Duodenal mucosa (tissue), 2 donors: ENCODE measurements around the gene FGF7.
"Not testable (repeated sequence)": the region's sequence is repeated elsewhere in the genome, so short reads cannot be mapped to it uniquely, and the experiment has no call there.

ENCODE experiments used
- H3K27ac ChIP-seq: one replicate; pipeline ENCODE4 v1.7.0; 2013; ENCODE audit warnings: low read depth, low read length
- H3K27me3 ChIP-seq, 2 donors: one replicate each; pipeline ENCODE4 v1.7.0; 2013; ENCODE audit warnings: low read length in 2 of 2, control low read depth in 1 of 2; ENCODE audit not compliant: insufficient read depth in 2 of 2, control insufficient read depth in 1 of 2
- H3K36me3 ChIP-seq, 2 donors: one replicate each; pipeline ENCODE4 v1.7.0; 2013; ENCODE audit warnings: low read length in 2 of 2, control low read depth in 1 of 2; ENCODE audit not compliant: insufficient read depth in 2 of 2, control insufficient read depth in 1 of 2
- H3K4me1 ChIP-seq, 2 donors: one replicate each; pipeline ENCODE4 v1.7.0; 2013; ENCODE audit warnings: low read length in 2 of 2, control low read depth in 1 of 2; ENCODE audit not compliant: insufficient read depth in 2 of 2, control insufficient read depth in 1 of 2
- H3K4me3 ChIP-seq, 2 donors: one replicate each; pipeline ENCODE4 v1.7.0; 2013; ENCODE audit warnings: low read length in 2 of 2, low read depth in 1 of 2
- H3K9ac ChIP-seq, 2 donors: one replicate each; pipeline ENCODE4 v1.7.0; 2013; ENCODE audit warnings: low read length in 2 of 2, low read depth in 1 of 2
- H3K9me3 ChIP-seq, 2 donors: one replicate each; pipeline ENCODE4 v1.7.0; 2013; ENCODE audit warnings: low read length in 2 of 2, control low read depth in 1 of 2; ENCODE audit not compliant: control insufficient read depth in 1 of 2

The FGF7 gene

GRCh38 chr15:49490966-49491365, 67.9 kb downstream of the FGF7 start:
- H3K27me3 ChIP-seq = no peaks in the 10 kb centered on the region
- no peaks in the 10 kb centered on the region for H3K9me3 ChIP-seq
- no peak overlapping the region for H3K27ac ChIP-seq
- no peak overlapping the region for H3K4me3 ChIP-seq
- no peaks in the 10 kb centered on the region for H3K36me3 ChIP-seq
- no peaks in the 10 kb centered on the region for H3K4me1 ChIP-seq
- H3K9ac ChIP-seq = no peak overlapping the region

DNA sequence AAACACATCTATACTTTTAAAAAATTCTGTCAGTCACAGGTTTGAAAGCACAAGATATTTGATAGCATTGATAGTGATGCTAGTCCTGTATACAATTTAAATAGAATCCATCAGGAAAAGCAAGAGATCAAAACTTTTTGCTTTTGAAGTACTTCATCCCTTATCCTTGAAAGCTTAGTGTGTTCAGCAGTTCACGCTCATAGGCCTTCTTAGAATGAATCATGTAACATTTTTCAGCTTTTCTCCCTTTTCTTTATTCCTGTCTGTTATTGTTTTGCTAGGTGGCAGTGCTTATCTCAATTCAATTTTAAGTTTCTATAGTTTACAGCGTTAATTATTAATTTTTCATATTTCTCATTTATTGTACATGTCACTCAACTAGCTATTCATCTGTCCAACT, 69.1 kb downstream of the FGF7 start:
- no peak overlapping the region for H3K9ac ChIP-seq
- H3K4me1 ChIP-seq = no peaks in the 10 kb centered on the region
- no peaks in the 10 kb centered on the region for H3K36me3 ChIP-seq
- H3K27ac ChIP-seq = no peak overlapping the region
- H3K9me3 ChIP-seq = no peaks in the 10 kb centered on the region
- no peaks in the 10 kb centered on the region for H3K27me3 ChIP-seq
- no peak overlapping the region for H3K4me3 ChIP-seq

GRCh38 chr15:49492830-49493229, 69.8 kb downstream of the FGF7 start:
- H3K36me3 ChIP-seq = no peaks in the 10 kb centered on the region
- no peaks in the 10 kb centered on the region for H3K9me3 ChIP-seq
- no peak overlapping the region for H3K27ac ChIP-seq
- no peaks in the 10 kb centered on the region for H3K27me3 ChIP-seq
- H3K9ac ChIP-seq = no peak overlapping the region
- no peak overlapping the region for H3K4me3 ChIP-seq
- no peaks in the 10 kb centered on the region for H3K4me1 ChIP-seq

DNA sequence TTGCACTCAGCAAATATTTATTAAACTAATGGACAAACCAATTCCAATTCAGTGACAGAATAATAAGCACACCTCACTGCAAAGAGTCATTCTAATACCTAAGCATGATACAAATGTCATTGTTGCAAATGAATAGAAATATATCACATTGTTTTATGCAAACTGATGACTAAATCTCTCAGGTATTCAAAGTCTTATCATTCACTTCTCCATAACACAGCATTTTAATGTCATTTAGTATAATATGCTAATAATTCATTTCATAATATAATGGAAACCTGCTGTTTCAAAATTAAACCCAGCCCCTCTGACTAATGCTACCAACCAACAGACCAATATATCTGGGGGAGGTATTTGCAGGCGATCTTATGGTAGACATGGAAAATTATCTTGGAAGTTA, 71.8 kb downstream of the FGF7 start:
- Histone ChIP-seq H3K27me3 (no peaks in the 10 kb centered on the region), H3K9ac (no peak overlapping the region), H3K4me3 (no peak overlapping the region), H3K4me1 (no peaks in the 10 kb centered on the region), H3K36me3 (no peaks in the 10 kb centered on the region), H3K9me3 (no peaks in the 10 kb centered on the region), H3K27ac (no peak overlapping the region)

DNA sequence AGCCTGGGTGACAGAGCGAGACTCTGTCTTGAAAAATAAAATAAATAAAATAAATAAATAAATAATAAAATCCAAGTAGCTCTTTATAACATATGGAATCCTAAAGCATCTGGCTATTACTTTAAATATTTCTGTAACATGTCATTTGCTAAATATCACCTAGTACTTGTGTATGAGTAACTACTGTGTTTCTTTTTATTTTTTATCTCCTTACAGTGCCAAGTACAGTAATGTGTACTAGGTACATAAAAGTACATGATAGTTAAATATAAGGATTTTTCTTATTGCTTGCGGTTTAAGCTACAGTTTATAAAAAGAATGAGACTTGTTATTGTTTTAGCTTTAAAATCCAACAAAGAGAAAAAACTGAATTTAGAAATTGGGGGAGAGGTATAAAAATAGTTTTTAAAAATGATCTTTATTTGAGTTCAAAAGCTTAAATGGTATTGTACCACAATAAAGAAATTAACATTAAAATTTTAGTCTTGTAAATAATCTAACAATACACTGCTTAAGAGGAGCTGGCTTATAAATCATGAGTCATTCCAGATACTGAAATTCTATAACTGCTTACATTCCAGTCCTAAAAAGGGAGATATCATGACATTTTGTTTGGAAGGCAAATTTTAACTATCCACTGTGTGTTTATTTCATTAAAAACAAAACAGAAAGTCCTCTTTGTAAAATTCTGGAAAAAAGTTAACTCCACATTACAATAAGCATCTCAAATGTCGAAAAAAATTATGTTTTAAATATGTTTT, 73.1 kb downstream of the FGF7 start:
- Histone ChIP-seq H3K36me3 (no peaks in the 10 kb centered on the region), H3K9me3 (no peaks in the 10 kb centered on the region), H3K27ac (no peak overlapping the region), H3K9ac (no peak overlapping the region), H3K4me1 (no peaks in the 10 kb centered on the region), H3K4me3 (no peak overlapping the region), H3K27me3 (no peaks in the 10 kb centered on the region)

DNA sequence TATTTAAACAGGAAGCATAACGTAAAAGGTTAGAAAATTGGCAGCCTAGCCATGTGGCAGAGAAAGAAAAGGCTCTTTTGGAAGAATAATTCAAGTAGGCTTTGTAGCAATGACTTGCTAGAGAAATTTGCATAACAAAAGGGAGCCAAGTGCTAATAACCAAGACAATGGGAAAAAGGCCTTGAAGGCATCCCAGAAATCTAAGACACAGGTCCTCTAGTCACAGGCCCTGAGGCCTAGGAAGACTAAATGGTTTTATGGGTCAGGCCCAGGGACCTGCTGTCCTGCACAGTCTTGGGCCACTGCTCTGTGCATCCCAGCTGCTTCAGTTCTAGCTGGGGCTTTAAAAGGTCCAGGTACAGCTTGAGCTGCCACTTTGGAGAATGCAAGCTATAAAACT, 78.5 kb downstream of the FGF7 start:
- Histone ChIP-seq H3K4me1 (no peaks in the 10 kb centered on the region), H3K9me3 (peaks cover 0 to 2% of the 10 kb centered on the region in 2 donors), H3K36me3 (no peaks in the 10 kb centered on the region), H3K9ac (no peak overlapping the region), H3K27me3 (no peaks in the 10 kb centered on the region), H3K4me3 (no peak overlapping the region), H3K27ac (no peak overlapping the region)

DNA sequence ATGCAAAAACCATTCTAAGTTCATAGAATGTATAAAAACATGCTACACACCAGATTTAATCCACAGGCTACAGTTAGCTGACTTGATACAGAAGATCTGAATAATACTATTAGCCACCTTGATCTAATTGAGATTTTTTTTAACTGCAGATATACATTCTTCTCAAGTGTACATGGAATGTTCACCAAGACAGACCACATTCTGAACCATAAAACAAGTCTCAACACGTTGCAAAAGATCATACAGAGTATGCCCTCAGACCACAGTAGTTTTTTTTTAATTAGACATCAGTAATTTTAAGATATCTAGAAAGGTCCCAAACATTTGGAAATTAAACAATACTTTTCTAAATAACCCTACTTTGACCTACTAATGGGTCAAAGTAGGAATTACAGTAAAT, 83.3 kb downstream of the FGF7 start:
- Histone ChIP-seq H3K4me1 (no peaks in the 10 kb centered on the region), H3K27me3 (no peaks in the 10 kb centered on the region), H3K9ac (no peak overlapping the region), H3K36me3 (no peaks in the 10 kb centered on the region), H3K4me3 (no peak overlapping the region), H3K27ac (no peak overlapping the region), H3K9me3 (peaks cover 0 to 2% of the 10 kb centered on the region in 2 donors)

GRCh38 chr15:49507261-49507660, 84.2 kb downstream of the FGF7 start:
- no peaks in the 10 kb centered on the region for H3K4me1 ChIP-seq
- H3K27ac ChIP-seq = no peak overlapping the region
- H3K27me3 ChIP-seq = no peaks in the 10 kb centered on the region
- H3K36me3 ChIP-seq = no peaks in the 10 kb centered on the region
- H3K9ac ChIP-seq = no peak overlapping the region
- H3K4me3 ChIP-seq = no peak overlapping the region
- H3K9me3 ChIP-seq = no peaks in the 10 kb centered on the region

- not testable (repeated sequence) for H3K27me3 ChIP-seq, H3K4me1 ChIP-seq, H3K4me3 ChIP-seq, H3K36me3 ChIP-seq, H3K27ac ChIP-seq, H3K9me3 ChIP-seq, H3K9ac ChIP-seq
These were observed 89.7 kb downstream of the FGF7 start for GRCh38 chr15:49512739-49513138.

- H3K4me3 ChIP-seq = no peak overlapping the region
- H3K27ac ChIP-seq = no peak overlapping the region
- H3K27me3 ChIP-seq = no peaks in the 10 kb centered on the region
- peaks cover 0 to 8% of the 10 kb centered on the region in 2 donors for H3K9me3 ChIP-seq
- no peak overlapping the region for H3K9ac ChIP-seq
- H3K4me1 ChIP-seq = no peaks in the 10 kb centered on the region
- no peaks in the 10 kb centered on the region for H3K36me3 ChIP-seq
These were observed 98.8 kb downstream of the FGF7 start for GRCh38 chr15:49521802-49522201.

- no peak overlapping the region for H3K4me3 ChIP-seq
- no peak overlapping the region for H3K27ac ChIP-seq
- H3K27me3 ChIP-seq = no peaks in the 10 kb centered on the region
- no peaks in the 10 kb centered on the region for H3K9me3 ChIP-seq
- no peaks in the 10 kb centered on the region for H3K36me3 ChIP-seq
- H3K4me1 ChIP-seq = no peaks in the 10 kb centered on the region
- H3K9ac ChIP-seq = no peak overlapping the region
These were observed 105.2 kb downstream of the FGF7 start for GRCh38 chr15:49528289-49528688.
